Vagina (tissue), 2 donors: ENCODE results near the gene UNK.

ENCODE experiments used
- POLR2A ChIP-seq, 2 donors: fragments of 450-650 bp; IDR thresholded peaks; one replicate each; pipeline ENCODE4 v1.6.1; 2017; ENCODE audit warnings: antibody characterized with exemption in 2 of 2, mild to moderate bottlenecking in 2 of 2, moderate library complexity in 2 of 2
- POLR2AphosphoS5 ChIP-seq, 2 donors: sonication (generic); formaldehyde crosslinking; IDR thresholded peaks; one replicate each; pipeline ENCODE4 v1.9.0; 2017; ENCODE audit warnings: antibody characterized with exemption in 2 of 2, mild to moderate bottlenecking in 2 of 2, low read depth in 1 of 2; ENCODE audit not compliant: insufficient read depth in 1 of 2
- TF ChIP-seq, protein P1 (sequence below), 3 experiments: fragments of 450-650 bp in 2 of 3; fragments of 200-600 bp in 1 of 3; sonication (generic) in 1 of 3; IDR thresholded peaks; one replicate each; pipeline ENCODE4 v1.5.1; 2017 to 2019; ENCODE audit warnings: antibody characterized with exemption in 3 of 3, mild to moderate bottlenecking in 2 of 3, moderate library complexity in 2 of 3

- TF ChIP-seq POLR2AphosphoS5 (IDR thresholded peaks at IDR 0.05; ENCODE audit: insufficient read depth in 1 of 2, low read depth in 1 of 2) (no peak), POLR2A (IDR thresholded peaks at IDR 0.05) (no peak)
- TF ChIP-seq, protein P1, sequence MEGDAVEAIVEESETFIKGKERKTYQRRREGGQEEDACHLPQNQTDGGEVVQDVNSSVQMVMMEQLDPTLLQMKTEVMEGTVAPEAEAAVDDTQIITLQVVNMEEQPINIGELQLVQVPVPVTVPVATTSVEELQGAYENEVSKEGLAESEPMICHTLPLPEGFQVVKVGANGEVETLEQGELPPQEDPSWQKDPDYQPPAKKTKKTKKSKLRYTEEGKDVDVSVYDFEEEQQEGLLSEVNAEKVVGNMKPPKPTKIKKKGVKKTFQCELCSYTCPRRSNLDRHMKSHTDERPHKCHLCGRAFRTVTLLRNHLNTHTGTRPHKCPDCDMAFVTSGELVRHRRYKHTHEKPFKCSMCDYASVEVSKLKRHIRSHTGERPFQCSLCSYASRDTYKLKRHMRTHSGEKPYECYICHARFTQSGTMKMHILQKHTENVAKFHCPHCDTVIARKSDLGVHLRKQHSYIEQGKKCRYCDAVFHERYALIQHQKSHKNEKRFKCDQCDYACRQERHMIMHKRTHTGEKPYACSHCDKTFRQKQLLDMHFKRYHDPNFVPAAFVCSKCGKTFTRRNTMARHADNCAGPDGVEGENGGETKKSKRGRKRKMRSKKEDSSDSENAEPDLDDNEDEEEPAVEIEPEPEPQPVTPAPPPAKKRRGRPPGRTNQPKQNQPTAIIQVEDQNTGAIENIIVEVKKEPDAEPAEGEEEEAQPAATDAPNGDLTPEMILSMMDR (IDR thresholded peaks at IDR 0.05) = no peak
Observed at GRCh38 chr17:75844530-75845057, 60.0 kb downstream of the UNK start.
